Suppressor macrophage treated with lipopolysaccharide for 1 hour (primary cell): ENCODE data around the gene KIAA1549.
"Not testable (repeated sequence)": the region's sequence is repeated elsewhere in the genome, so short reads cannot be mapped to it uniquely, and the experiment has no call there.

ENCODE experiments used
- DNase-seq, 3 donors: peaks; one replicate each; pipeline ENCODE4 v3.0.0-alpha.2; 2020 to 2022

The KIAA1549 gene

DNA sequence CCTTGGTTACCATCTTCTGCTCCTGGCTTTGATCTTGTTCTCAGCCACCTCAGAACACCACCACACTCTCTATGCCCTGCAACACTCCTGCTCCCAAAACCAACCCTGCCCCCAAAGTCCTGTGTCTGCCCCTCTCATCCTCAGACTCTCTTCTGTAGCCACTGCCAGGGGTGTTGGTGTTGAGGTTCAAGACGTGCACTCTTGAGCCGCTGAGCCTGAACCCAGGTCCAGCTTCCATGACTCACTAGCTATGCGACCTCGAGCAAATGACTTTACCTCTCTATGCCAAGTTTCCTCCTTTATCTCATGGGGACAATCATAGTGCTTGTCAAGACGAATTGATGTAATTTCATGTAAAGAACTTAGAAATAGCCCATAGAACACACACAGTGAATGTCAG, 182.4 kb downstream of the KIAA1549 start:
- no peak for DNase-seq

DNA sequence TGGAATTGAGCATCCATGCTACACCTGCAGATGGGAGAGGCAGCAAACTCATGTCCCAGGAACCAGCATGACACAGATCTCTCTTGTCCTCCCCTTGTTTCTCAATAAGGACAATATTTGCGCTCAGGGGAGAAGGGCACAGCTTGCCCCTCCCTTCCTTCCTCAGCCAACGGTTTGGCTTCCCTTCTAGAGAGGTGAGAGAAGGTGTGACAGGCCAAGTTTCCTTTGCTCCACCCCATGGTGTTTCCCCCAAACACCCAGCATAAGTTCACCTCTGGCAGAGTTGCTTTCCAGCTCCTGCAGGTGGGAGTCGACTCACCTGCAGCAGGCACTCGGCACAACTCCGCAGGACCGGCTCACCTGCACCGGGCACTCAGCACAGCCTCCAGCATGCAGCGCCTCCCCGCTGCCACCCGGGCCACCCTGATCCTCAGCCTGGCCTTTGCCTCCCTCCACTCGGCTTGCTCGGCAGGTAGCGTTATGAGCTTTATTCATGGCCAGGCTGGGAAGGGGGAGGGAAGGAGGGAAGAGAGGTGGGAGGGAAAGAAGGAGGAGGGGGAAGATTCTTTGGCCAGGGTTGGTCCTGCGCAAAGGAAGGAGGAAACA, 183.4 kb downstream of the KIAA1549 start, which contains the start of the genes ATP6V0A4 and TMEM213:
ATP6V0A4 (minus strand) TSS at position 482 of the 606 bp plus-strand sequence. CDS start 26,949 bp downstream, outside the sequence.
TMEM213 (plus strand) TSS at position 280 of the 606 bp plus-strand sequence; CDS start at position 391, 111 bp downstream.
- no peak for DNase-seq

DNA sequence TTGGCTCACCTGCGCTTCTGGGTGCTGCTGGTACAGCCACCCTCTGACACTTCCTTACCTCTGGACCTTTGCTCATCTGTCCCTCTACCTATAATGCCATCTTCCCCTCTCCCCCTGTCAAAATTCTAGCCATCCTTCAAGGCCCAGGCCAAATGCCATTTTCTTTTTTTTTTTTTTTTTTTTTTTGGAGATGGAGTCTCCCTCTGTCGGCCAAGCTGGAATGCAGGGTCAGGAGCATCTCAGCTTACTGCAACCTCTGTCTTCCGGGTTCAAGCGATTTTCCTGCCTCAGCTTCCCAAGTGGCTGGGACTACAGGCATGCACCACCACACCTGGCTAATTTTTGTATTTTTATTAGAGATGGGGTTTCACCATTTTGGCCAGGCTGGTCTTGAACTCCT, 184.1 kb downstream of the KIAA1549 start:
- not testable (repeated sequence) for DNase-seq

DNA sequence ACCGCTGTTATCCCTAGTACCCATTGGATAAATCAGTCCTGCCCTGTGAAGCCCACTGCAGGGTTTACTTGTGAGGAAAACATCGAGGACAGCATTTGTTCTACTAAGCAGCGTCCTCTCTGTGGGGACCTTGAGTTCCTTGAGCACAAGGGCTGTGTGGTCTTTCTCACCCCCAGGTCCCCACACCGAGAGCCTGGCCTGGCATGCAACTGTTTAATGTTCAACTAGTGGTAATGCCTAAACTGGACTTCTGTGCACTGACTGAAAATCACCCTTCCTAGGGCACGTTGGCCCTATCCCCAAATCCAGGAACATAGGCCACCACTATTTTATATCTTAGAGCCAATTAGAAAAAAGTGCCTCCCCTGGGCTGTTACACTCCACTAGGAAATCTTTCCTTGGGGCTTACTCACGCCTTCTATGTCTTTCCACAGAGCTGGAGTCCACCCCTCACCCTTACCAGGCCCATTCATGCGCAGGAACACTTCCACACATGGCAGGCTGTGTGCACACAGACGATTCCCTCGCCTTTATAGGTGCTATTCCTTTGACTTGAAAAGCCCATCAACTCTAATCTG, 185.1 kb downstream of the KIAA1549 start:
- DNase-seq: no peak

DNA sequence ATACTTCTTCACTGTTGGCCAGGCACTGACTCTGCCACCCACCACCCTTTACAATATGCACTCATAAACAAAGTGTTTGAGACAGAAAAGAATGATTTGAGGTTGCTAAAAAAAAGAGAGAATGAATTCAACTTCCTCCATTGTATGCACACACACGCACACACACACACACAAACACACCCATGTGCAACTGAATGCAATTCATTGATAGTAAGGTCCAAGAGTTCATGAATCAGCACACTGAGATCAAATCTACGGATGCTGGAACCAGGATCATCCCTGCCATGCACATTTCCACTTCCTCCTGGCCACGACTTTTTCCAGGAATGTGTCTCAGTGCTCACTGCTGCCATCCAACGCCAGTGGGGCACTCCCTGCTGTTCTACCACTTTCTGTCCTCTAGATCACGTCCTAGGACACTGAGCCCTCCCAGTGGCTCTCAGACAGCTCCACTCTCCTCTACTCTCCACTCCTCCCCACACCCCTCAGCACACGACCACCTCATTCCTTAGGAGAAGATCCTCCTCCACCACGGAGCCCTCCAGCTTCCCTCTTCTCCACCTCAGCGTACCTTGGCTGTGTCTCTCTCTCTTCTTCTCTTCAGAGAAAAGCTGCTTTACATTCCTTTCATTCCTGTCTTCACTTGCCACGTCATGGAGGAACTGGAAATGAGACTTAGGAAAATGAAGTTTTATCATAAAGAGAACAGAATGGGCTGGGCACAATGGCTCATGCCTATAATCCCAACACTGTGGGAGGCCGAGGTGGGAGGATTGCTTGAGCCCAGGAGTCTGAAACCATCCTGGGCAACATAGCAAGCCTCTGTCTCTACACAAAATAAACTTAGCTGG, 195.4 kb downstream of the KIAA1549 start:
- DNase-seq: no peak

DNA sequence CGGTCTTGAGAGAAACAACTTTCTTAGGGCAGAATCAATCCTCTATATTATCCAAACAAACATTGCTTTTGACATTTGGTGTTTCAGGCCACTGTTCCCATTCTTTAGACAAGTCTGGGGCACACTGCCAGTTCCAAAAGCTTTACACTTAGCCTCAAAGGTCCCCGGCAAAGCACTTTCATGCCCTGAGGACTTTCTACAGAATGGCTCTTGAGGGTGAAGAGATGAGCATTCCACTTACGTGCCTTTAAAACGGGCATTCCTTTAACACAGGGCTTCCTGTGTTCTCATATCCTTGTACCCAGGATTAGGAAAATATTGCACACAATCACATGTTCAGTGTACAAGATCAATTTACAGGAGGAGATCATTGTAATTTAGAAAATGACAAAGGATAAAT, 196.5 kb downstream of the KIAA1549 start:
- no peak for DNase-seq
